Breast epithelium (tissue), 3 donors: ENCODE measurements around the gene EIF2S3B.

ENCODE experiments used
- CTCF ChIP-seq, 3 donors: fragments of 450-650 bp; IDR thresholded peaks; one replicate each; pipeline ENCODE4 v1.5.1; 2016 to 2017; ENCODE audit warnings: antibody characterized with exemption in 3 of 3, mild to moderate bottlenecking in 3 of 3, moderate library complexity in 3 of 3
- POLR2A ChIP-seq: fragments of 450-650 bp; IDR thresholded peaks from one replicate; pipeline ENCODE4 v1.6.1; 2016; ENCODE audit warnings: antibody characterized with exemption, mild to moderate bottlenecking, moderate library complexity
- POLR2AphosphoS5 ChIP-seq, 3 donors: sonication (generic); formaldehyde crosslinking; IDR thresholded peaks; one replicate each; pipeline ENCODE4 v1.6.1; 2017; ENCODE audit warnings: antibody characterized with exemption in 3 of 3

DNA sequence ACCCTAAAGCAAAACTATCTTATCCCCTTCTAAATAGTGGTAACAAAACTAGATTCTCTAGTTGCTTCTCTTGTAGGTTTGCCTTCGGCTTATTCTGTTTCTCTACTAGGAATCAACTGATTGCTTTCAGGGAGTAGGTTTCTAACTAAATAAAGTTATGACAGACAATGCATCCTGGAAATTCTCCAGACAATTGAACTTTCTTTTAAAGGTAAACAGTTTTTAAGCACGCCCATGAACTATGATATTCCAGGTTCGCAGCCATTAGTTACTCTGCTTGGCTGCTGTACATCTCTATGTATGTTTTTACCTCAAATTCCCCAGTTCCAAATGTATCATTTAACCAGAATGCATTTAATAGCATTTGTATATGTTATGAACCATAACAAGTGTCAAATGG, 23.9 kb downstream of the EIF2S3B start:
- TF ChIP-seq POLR2A (no peak), CTCF (IDR thresholded peaks at IDR 0.05) (no peak), POLR2AphosphoS5 (IDR thresholded peaks at IDR 0.05) (no peak)
